Liver (tissue), 3 donors: Measurements from ENCODE around the gene ANO10.

ENCODE experiments used
- FOXA1 ChIP-seq: IDR thresholded peaks from 2 replicates; pipeline ENCODE4 v1.6.1; 2016; ENCODE audit warnings: antibody characterized with exemption
- GABPA ChIP-seq, 2 donors: IDR thresholded peaks in 1 of 2; conservative IDR thresholded peaks in 1 of 2; 2 replicates each; pipeline ENCODE4 v1.6.1; 2016; ENCODE audit warnings: antibody characterized with exemption in 2 of 2, mild to moderate bottlenecking in 1 of 2, moderate library complexity in 1 of 2
- JUND ChIP-seq, 2 donors: IDR thresholded peaks; 2 replicates each; pipeline ENCODE4 v1.6.1; 2016; ENCODE audit warnings: antibody characterized with exemption in 2 of 2
- RAD21 ChIP-seq, 2 donors: IDR thresholded peaks; 2 replicates each; pipeline ENCODE4 v1.6.1; 2016; ENCODE audit warnings: antibody characterized with exemption in 2 of 2, mild to moderate bottlenecking in 2 of 2
- TF ChIP-seq, protein P1 (sequence below): fragments of 150-350 bp; IDR thresholded peaks from 2 replicates; pipeline ENCODE4 v1.5.1; 2017; ENCODE audit warnings: improper control_type of control experiment, low read depth, low read length; ENCODE audit not compliant: missing input control
- TF ChIP-seq, protein P2 (sequence below): IDR thresholded peaks from 2 replicates; pipeline ENCODE4 v1.6.1; 2016; ENCODE audit warnings: antibody characterized with exemption
- TF ChIP-seq, protein P3 (sequence below): IDR thresholded peaks from 2 replicates; pipeline ENCODE4 v1.6.1; 2016; ENCODE audit warnings: antibody characterized with exemption, mild to moderate bottlenecking
- donor health status: healthy.
- donor health status: healthy.

DNA sequence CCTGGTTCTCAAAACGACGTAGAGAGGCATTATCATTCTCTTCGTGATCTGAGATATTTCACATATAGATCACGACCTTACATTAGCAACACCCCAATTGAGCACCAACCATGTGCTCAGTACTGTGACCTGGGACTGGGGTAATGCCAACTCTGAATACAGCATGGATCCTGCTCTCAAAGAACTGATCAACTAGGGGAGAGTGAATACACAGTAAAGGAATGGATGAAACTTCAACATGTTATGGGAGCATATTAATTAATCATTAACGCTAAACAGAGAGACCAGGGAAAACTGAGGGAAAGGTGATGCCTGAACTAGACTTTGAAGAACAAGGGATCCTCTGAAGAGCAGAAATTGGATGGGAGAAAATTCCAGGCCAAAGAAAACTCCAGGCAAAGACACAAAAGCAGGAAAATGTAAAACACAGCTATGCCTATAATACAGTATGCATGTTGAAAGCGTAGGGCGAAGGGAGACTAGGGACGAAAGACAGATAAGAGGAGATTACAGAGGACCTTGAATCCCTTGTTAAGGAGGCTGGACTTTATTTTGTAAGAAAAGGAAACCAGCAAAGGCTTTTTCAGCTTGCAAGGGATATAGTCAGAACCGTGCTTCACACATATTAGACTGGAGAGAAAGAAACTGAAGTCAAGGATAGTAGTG, 105.7 kb downstream of the ANO10 start:
- TF ChIP-seq, protein P1, sequence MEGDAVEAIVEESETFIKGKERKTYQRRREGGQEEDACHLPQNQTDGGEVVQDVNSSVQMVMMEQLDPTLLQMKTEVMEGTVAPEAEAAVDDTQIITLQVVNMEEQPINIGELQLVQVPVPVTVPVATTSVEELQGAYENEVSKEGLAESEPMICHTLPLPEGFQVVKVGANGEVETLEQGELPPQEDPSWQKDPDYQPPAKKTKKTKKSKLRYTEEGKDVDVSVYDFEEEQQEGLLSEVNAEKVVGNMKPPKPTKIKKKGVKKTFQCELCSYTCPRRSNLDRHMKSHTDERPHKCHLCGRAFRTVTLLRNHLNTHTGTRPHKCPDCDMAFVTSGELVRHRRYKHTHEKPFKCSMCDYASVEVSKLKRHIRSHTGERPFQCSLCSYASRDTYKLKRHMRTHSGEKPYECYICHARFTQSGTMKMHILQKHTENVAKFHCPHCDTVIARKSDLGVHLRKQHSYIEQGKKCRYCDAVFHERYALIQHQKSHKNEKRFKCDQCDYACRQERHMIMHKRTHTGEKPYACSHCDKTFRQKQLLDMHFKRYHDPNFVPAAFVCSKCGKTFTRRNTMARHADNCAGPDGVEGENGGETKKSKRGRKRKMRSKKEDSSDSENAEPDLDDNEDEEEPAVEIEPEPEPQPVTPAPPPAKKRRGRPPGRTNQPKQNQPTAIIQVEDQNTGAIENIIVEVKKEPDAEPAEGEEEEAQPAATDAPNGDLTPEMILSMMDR, result no peak
- TF ChIP-seq, protein P2, sequence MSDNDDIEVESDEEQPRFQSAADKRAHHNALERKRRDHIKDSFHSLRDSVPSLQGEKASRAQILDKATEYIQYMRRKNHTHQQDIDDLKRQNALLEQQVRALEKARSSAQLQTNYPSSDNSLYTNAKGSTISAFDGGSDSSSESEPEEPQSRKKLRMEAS, result no peak
- TF ChIP-seq RAD21 (IDR thresholded peaks at IDR 0.05) (no peak), JUND (IDR thresholded peaks at IDR 0.05) (no peak), FOXA1 (no peak), GABPA (IDR thresholded peaks at IDR 0.05 in 1 of 2, conservative IDR thresholded peaks at IDR 0.05 in 1 of 2) (no peak)
- TF ChIP-seq, protein P3, sequence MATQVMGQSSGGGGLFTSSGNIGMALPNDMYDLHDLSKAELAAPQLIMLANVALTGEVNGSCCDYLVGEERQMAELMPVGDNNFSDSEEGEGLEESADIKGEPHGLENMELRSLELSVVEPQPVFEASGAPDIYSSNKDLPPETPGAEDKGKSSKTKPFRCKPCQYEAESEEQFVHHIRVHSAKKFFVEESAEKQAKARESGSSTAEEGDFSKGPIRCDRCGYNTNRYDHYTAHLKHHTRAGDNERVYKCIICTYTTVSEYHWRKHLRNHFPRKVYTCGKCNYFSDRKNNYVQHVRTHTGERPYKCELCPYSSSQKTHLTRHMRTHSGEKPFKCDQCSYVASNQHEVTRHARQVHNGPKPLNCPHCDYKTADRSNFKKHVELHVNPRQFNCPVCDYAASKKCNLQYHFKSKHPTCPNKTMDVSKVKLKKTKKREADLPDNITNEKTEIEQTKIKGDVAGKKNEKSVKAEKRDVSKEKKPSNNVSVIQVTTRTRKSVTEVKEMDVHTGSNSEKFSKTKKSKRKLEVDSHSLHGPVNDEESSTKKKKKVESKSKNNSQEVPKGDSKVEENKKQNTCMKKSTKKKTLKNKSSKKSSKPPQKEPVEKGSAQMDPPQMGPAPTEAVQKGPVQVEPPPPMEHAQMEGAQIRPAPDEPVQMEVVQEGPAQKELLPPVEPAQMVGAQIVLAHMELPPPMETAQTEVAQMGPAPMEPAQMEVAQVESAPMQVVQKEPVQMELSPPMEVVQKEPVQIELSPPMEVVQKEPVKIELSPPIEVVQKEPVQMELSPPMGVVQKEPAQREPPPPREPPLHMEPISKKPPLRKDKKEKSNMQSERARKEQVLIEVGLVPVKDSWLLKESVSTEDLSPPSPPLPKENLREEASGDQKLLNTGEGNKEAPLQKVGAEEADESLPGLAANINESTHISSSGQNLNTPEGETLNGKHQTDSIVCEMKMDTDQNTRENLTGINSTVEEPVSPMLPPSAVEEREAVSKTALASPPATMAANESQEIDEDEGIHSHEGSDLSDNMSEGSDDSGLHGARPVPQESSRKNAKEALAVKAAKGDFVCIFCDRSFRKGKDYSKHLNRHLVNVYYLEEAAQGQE, result no peak
